OCI-LY3 (cell line): ENCODE measurements around the gene PCSK5.

Experiments used
- EZH2phosphoT487 ChIP-seq: fragments of 200-600 bp; shearing (Covaris generic); IDR thresholded peaks from 2 replicates; pipeline ENCODE4 v1.6.1; 2018; ENCODE audit warnings: antibody characterized with exemption, mixed run types, low read depth
- TF ChIP-seq, protein P1 (sequence below): fragments of 200-600, 300-600 bp; sonication (generic); IDR thresholded peaks from 2 replicates; pipeline ENCODE4 v1.5.1; 2014; ENCODE audit warnings: antibody characterized with exemption, low read length, low read depth

DNA sequence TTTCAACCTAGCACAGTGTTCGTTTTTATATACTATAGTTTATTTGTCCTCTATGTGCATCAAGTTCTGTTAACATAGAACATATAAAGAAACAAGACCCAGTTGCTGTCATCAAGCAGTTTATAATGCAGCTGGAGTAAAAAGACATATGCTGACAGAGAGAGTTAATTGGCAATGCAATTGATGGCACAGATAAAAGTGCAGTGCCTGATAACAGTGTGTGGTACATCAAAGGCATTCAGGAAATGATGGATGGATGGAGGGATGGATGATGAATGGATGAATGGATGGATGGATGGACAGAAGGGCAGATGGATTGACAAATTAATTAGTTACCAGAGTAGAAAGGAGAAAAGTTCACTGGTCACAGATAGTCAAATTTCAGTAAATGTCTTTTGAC lies 264.9 kb downstream of the PCSK5 start:
- TF ChIP-seq, protein P1, sequence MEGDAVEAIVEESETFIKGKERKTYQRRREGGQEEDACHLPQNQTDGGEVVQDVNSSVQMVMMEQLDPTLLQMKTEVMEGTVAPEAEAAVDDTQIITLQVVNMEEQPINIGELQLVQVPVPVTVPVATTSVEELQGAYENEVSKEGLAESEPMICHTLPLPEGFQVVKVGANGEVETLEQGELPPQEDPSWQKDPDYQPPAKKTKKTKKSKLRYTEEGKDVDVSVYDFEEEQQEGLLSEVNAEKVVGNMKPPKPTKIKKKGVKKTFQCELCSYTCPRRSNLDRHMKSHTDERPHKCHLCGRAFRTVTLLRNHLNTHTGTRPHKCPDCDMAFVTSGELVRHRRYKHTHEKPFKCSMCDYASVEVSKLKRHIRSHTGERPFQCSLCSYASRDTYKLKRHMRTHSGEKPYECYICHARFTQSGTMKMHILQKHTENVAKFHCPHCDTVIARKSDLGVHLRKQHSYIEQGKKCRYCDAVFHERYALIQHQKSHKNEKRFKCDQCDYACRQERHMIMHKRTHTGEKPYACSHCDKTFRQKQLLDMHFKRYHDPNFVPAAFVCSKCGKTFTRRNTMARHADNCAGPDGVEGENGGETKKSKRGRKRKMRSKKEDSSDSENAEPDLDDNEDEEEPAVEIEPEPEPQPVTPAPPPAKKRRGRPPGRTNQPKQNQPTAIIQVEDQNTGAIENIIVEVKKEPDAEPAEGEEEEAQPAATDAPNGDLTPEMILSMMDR, result no peak
- no peak for TF ChIP-seq EZH2phosphoT487
